ENCODE data around the gene MYLK4. TPM values are rescaled to one million over a fixed set of nuclear protein-coding genes. Genes with fewer than 3 reads are reported as not detected.

Gene MYLK4
- total and polyA plus RNA-seq, 2 of the 13 experiments (the other 11 are each of a cell fraction or from before 2014, with no cell fraction given), result 0.26 to 0.29 TPM

GRCh38 chr6:2634139-2634964 lies 116.4 kb downstream of the MYLK4 start (continued):
- TF ChIP-seq NCOA1 (CRISPR knock-in tag; IDR thresholded peaks at IDR 0.05) (no peak), TEAD2 (CRISPR knock-in tag; IDR thresholded peaks at IDR 0.05) (no peak), SALL2 (CRISPR knock-in tag; IDR thresholded peaks at IDR 0.05) (peak; percentile 85), ARHGAP35 (CRISPR knock-in tag; IDR thresholded peaks at IDR 0.05; ENCODE audit: borderline replicate concordance) (no peak; the same call in 1 of the 2 replicates), DBP (CRISPR knock-in tag; IDR thresholded peaks at IDR 0.05; ENCODE audit: not compliant biosample characterization) (peak; percentile 71), EHMT2 (IDR thresholded peaks at IDR 0.05; ENCODE audit: borderline replicate concordance, low read depth, low read length) (no peak), ZNF512 (CRISPR knock-in tag; IDR thresholded peaks at IDR 0.05) (no peak), RBM39 (IDR thresholded peaks at IDR 0.05; ENCODE audit: low read depth, low read length, poor library complexity, severe bottlenecking) (peak; percentile 61), ZSCAN20 (CRISPR knock-in tag; IDR thresholded peaks at IDR 0.05; ENCODE audit: borderline replicate concordance) (no peak), GABPA (IDR thresholded peaks at IDR 0.05; ENCODE audit: low read depth, low read length) (no peak), GABPA (CRISPR knock-in tag; IDR thresholded peaks at IDR 0.05; ENCODE audit: low read depth) (no peak), HMGA1 (CRISPR knock-in tag; conservative IDR thresholded peaks at IDR 0.05) (no peak), ZNF18 (CRISPR knock-in tag; IDR thresholded peaks at IDR 0.05; ENCODE audit: insufficient replicate concordance) (no peak), FOXM1 (CRISPR knock-in tag; IDR thresholded peaks at IDR 0.05) (no peak), ZNF891 (CRISPR knock-in tag; IDR thresholded peaks at IDR 0.05) (0 out of 2 replicates have a peak, but pooled peaks have one; percentile 15), ADNP (CRISPR knock-in tag; IDR thresholded peaks at IDR 0.05) (0 out of 2 replicates have a peak, but pooled peaks have one; percentile 19), ATF4 (CRISPR knock-in tag; IDR thresholded peaks at IDR 0.05) (no peak), DR1 (CRISPR knock-in tag; IDR thresholded peaks at IDR 0.05) (no peak), ARNTL (CRISPR knock-in tag; IDR thresholded peaks at IDR 0.05) (peak; percentile 54; the same call in 1 of the 2 replicates), ZNF75D (CRISPR knock-in tag; IDR thresholded peaks at IDR 0.05; ENCODE audit: borderline replicate concordance) (no peak), IKZF5 (CRISPR knock-in tag; IDR thresholded peaks at IDR 0.05) (peak; percentile 74), HOXD1 (CRISPR knock-in tag; IDR thresholded peaks at IDR 0.05) (no peak)

Measured in HepG2 (cell line).